ENCODE data around the gene MSANTD1.

MSANTD1 gene

DNA sequence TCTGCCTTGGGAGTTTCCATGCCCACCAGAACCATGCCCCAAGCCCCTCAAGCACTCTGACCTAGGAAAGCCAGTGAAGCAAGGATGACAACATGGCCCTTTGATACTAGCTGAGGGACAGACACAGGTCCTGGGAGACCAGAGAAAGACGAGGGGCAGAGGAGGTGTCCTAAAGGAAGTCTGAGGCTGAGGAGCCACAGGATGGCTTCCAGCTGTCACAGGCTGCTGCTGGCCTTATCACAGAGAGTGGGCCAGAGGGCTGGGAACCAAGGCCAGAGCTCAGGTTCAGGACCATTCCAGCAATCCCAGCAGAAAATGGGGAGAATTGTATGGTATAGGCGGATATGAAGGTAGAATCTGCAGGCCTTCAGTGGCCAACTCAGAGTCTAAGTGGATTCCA, 31.7 kb upstream of the MSANTD1 start:
- no peak for DNase-seq (ENCODE audit: low read depth)

DNA sequence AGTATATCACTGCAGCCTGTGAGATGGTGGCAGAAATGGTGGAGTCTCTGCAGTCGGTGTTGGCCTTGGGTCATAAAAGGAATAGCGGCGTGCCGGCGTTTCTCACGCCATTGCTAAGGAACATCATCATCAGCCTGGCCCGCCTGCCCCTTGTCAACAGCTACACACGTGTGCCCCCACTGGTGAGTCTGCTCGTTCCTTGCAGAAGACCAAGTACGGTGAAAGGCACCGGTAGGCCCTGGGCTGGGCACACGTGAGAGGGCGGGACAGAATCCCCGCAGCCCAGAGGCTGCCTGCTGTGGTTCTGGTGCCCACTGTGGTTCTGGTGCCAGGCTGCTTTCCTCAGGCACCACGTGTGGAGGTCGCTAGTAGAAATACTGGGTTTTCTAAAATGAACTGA, 31.2 kb upstream of the MSANTD1 start:
- DNase-seq (ENCODE audit: low read depth) = no peak

DNA sequence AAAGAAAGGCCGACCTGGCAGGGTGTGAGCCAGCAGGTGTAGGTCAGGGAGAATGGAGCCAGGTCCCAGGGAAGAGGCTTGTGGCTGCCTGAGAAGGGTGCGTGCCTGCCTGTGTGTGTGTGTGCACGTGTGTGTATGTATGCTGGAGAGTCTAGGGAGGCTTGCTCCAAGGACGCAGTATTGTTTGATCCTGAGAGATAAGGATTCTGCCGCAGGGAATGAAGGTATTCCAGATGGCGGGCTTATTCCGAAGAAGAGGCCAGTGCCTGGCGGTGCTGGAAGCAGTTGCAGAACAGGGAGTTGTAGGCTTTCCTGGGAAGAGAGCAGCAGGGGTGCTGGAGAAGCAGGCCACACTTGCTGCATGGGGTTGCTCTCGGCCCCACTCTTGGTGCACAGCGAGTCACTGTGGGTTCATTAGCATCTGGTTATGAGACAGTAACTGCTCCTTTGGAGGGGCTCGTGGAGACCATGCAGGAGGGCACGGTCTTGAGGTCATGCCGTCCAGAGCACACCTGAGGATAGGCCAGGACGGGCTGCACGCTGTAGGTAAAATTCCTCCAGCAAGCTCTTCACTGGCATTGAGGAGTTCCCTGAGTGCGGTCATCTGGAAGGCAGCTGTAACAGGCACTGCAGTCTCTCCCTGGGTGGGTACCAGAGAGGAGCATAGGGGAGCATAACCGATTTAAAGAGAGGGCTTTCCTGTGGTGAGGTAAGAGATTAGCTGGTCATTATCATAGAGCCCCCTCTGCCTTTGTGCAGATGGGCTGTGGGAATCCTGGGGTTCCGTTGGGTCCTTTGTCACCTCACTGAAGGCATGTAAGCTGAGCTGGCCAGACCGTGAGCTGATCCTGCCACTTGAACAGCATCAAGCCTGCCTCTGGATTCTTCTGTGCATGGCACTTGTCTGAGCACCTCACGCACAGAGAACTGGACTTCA, 29.9 kb upstream of the MSANTD1 start:
- no peak for DNase-seq (ENCODE audit: low read depth)

DNA sequence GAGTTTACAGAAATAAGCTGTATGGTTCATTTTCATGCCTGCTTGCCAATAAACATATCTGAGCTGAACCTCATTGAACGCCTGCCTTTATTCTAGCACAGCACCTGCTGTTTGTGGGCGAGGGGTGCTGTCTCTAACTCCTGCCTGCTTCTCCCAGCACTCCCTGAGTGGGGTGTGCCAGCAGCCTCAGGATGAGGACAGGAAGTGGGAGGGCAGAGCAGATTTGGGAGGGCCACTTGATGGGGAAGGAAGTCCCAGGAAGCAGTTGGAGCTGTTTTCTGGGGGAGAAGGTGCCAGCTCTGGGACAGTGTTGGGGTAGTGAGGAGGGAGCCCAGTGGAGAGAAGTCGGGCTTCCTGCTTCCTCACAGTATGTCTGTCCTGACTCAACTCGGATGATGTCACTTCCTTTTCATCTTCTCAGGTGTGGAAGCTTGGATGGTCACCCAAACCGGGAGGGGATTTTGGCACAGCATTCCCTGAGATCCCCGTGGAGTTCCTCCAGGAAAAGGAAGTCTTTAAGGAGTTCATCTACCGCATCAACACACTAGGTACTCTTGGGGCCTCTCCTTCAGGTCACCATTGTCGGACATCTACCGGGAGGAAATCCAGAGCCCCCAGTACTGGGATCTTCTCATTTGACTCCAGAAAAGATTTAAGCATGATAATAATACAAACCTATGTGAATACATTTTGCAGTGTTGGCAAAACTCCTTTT, 29.0 kb upstream of the MSANTD1 start:
- no peak for DNase-seq (ENCODE audit: low read depth)

DNA sequence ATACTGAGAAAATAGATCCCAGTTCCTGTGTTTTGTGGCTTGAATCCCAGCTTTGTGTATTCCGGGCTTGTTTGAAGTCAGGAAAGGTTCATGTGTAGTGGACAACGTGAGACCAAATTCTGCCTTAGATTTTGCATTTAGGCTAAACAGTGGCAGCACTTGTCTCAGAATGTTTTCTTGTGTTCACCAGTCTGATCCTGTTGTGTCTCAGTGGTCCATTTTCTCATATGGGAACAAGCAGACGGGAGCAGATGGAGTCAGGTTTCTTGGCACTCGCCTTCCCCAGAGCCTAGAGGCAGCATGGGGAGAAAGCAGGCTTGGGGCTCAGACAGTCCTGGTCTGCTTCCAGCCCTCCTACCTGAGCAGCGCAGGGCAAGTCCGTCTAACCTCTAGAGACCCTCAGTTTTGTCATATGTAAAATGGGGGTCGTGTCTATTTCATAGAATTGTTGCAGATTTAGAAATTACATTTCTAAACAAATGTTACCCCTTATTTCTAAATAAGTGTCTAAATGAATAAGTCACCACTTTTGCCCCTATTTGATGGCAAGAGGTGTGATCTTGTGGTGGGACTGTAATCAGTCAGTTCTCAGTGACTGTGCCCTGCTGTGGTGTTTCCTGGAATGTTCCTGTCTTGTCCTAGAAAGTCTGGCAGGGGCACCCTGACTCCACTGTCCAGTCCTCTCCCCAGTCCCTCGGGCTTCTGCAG, 28.3 kb upstream of the MSANTD1 start:
- no peak for DNase-seq (ENCODE audit: low read depth)

DNA sequence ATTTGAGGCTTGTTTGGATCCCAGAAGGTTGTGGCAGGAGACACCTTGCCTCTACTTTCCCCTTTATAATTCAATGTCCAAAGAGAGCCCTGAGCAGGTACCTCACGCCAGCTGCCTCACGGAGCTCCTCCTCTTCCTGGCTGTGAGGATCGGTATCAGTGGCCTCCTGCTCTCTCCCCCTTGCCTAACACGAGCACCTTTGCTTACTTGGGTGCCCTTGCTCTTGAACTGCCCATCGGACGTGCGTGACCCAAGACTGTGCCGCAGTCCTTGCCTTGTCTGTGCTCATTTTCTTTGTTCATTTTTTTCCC, 27.8 kb upstream of the MSANTD1 start:
- no peak for DNase-seq (ENCODE audit: low read depth)

DNA sequence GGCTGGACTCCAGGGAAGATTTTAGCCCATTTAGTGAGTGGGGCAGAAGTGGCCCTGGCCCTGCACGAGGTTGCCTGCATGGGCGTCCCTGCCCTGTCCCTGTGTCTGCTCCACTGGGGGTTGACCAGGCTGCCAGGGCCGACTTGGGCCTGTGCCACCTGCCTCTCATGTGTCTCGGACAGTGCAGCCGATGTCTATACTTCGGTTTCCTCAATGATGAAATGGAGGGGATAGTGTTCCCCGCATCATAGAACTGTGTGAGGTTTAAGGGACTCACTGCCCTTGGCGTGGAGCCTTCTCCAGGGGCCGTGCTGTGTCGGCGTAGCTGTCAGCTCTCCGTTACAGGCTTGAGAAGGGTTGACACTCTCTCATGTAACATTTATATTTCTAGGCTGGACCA, 27.0 kb upstream of the MSANTD1 start:
- DNase-seq (ENCODE audit: low read depth) = no peak

DNA sequence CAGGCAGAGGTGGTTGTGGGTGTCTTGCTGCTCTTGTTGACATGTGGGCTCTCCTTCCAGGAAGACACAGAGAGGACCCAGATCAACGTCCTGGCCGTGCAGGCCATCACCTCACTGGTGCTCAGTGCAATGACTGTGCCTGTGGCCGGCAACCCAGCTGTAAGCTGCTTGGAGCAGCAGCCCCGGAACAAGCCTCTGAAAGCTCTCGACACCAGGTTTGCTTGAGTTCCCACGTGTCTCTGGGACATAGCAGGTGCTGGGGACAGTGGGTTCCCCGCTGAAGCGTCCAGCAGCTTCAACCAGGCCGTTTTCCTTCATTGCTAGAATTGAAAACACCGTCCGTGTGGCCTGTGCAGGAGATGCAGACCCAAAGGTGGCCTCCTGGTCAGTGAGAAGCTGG, 25.6 kb upstream of the MSANTD1 start:
- DNase-seq (ENCODE audit: low read depth) = no peak

DNA sequence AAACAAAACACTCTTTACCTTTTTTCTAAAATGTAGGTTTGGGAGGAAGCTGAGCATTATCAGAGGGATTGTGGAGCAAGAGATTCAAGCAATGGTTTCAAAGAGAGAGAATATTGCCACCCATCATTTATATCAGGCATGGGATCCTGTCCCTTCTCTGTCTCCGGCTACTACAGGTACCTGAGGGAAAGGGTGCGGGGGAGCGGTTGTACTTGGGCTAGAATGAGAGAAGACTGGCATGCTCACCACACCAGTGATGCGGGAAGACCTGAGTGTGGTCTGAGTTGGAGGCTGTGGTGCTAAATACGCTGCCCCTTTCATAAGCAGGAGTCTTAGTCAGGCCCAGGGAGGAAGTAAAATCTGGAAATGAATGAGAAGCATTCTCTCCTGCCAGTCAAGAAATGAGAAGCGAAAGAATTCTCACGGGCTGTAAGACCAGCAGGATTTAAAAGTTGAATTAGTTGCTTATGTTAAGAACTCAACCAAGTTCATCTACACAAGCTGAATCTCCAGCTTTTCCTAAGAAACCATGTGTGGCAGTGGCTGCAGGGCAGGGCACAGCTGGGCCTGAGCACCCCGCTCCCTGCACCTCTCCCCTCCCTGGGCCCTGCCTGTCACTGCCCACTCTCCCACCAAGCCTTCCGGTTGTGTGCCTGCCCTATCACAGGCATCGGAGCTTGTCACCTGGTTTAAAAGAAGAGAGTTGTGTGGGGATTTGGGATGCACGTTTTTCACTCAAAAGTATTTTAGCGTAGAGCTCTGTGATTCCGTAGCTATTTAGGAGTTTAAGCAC, 24.8 kb upstream of the MSANTD1 start:
- DNase-seq (ENCODE audit: low read depth) = no peak

DNA sequence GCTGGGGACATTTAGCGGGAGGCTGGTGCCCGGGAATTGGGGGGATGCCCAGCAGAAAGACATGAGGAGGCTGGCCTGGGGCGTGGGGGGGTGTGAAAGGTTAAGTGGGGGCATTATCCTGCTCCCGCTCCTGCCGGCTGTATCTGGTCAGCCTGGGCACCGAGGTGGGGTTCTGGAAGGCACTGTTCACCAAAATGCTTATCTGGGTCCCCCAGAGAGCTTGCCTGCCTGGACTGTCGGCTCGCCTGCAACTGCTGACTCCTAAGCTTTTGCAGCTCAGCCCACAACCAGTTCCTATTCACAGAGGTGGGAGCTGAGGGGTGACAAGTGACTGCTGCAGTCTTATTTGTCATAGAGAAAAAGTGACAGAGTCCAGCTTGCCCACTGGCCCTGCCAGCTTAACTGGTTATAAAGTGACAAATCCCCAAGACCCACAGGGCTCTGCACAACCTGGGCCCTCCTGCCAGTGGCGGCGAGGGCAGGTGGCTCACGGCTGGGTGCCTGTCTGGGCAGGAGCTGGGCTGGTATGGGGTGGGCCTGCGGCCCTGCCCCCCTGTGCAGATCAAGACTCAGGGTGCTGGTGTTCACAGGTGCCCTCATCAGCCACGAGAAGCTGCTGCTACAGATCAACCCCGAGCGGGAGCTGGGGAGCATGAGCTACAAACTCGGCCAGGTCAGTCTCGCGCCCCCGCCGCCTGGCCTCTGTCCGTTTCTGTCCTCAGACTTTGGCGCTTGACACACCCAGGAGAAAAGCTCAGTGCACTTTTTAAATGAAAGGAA, 23.7 kb upstream of the MSANTD1 start:
- DNase-seq (ENCODE audit: low read depth) = no peak

DNA sequence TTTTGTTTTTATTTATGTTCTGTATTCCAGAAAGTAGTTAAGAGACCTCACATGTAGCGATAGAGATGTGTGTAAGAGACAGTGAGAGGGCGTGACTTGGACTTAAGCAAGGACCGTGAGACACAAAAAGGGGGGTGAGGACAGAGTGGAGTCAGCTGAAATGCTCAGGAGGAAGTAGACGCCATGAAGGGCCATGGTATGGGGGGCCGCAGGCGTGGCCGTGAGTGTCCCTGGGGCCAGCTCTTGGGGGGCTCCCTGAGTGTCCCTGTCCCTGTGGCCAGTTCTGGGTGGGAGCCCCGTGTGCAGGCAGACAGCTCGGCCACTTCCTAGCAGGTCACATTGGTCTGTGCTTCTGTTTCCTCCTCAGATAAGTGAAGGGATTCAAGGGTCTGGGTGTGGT, 23.0 kb upstream of the MSANTD1 start:
- no peak for DNase-seq (ENCODE audit: low read depth)

DNA sequence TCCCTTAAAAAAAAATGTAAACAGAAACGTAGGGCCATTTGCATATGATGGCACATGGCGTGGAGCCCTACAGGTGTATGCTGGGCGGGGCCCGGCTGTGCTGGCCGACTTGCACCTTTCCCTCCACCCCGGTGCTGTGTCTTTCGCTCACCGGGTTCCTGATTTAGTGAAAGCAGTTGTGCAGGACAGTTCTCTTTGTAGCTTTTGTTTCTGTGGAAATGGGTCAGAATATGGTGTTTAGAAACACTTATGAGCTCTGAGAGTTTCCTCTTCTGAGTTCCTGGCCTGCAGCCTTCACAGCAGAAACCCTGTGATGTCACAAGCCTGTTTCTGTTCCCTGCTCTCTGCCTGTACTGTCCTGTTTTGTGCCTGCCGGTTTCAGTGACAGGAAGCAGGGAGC, 22.5 kb upstream of the MSANTD1 start:
- DNase-seq (ENCODE audit: low read depth) = no peak

DNA sequence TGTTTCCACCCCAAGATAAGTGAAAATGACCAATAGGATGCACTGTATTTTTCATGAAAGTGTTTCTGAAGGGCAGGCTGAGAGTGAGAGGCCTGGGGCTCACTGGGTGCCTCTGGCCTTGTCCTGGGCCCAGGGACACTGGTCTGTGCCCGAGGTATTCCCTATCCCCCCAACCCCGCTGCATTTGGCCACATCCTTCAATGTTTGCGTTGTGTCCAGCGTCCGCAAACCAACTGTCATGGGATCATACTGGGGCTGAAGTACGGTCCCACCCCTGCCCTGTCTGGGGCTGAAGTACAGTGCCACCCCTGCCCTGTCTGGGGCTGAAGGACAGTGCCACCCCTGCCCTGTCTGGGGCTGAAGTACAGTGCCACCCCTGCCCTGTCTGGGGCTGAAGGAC, 22.0 kb upstream of the MSANTD1 start:
- DNase-seq (ENCODE audit: low read depth) = no peak

DNA sequence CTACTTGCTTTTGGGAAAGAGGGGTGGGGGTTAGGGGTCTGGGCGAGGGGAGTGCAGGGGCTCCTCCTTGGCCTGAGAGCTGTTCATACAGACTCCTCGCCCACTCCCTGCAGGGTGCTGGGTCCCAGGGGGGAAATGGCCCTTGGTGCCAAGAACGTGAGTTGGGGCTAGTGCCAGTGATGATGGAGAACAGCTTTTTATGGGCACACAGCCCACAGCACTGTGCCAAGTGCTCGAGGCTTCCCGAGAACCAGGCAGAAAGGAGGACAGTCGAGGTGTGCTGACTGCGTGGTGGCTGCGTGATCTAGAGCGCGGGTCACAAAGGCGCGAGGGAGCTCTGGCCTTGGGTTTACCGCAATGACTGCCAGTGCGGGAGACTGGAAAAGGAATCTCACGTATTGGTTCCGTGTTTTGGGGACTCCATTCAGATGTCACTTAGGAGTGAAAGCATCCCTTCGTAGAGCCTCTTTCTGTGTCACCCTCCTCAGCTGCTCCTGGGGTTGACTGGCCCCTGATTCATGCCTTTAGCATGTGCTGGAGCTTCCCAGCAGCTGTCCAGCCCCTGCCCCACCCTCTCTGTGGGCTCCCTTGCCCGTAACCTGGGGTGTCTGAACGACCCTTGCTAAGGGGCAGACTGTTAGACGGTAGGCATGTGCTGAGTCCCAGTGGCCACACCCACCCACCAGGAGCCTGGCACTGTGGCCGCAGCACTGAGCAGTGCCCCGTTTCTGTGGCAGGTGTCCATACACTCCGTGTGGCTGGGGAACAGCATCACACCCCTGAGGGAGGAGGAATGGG, 20.9 kb upstream of the MSANTD1 start:
- no peak for DNase-seq (ENCODE audit: low read depth)

DNA sequence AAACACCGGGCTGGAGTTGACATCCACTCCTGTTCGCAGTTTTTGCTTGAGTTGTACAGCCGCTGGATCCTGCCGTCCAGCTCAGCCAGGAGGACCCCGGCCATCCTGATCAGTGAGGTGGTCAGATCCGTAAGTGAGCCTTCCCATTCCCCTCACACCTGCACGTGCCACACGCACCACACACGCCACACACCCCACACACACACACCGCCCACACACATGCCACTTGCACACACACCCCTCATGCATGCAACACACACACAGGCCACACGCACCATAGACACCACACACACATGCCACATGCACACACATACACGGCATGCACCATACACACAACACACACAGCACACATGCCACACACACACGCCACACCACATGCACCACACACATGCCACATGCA, 20.1 kb upstream of the MSANTD1 start:
- DNase-seq (ENCODE audit: low read depth) = no peak

DNA sequence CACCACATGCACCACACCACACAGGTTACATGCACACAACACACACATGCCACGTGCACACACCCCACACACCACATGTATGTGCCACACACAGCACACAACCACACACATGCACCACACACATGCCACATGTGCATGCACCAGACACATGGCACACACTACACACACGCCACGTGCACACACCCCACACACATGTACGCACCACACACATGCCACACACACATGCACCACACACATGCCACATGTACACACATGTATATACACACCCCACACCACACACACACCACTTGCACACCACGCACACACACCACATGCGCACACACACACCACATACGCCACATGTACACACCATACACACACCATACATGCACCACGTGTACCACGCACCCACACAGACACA, 19.6 kb upstream of the MSANTD1 start:
- DNase-seq (ENCODE audit: low read depth) = no peak

DNA sequence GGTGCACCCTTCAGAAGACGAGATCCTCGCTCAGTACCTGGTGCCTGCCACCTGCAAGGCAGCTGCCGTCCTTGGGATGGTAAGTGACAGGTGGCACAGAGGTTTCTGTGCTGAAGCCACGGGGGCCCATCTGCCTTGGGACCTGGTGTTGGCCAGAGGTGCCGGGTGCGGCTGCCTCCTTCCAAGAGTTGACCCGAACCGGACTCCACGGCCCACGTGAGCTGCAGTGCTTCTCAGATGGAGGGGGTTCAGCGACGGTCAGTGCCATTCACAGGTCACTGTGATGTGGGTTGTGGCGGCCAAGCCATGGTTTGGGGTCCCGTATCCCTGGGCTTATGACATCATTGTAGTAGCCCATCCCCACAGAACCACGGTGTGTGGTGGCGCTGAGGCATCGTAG, 19.0 kb upstream of the MSANTD1 start:
- no peak for DNase-seq (ENCODE audit: low read depth)

DNA sequence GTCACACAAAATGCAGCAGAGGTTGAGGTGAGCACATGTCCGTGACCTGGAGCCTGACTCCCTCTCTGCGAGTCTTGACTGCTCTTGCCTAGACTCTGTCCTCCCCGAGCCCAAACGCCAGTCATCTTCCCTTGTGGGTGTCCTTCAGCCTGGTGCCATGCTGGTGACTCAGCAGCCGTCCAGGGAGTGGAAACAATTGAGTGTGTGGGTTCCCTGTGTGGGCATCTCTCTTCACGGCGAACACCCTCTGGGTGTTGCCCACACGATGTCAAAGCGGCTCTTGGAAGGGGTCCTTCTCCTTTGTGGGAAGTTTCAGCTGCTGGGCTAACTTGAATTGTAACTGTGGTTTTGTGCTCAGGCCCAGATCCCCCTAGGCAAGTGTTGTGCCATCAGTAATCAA, 17.5 kb upstream of the MSANTD1 start:
- no peak for DNase-seq (ENCODE audit: low read depth)

DNA sequence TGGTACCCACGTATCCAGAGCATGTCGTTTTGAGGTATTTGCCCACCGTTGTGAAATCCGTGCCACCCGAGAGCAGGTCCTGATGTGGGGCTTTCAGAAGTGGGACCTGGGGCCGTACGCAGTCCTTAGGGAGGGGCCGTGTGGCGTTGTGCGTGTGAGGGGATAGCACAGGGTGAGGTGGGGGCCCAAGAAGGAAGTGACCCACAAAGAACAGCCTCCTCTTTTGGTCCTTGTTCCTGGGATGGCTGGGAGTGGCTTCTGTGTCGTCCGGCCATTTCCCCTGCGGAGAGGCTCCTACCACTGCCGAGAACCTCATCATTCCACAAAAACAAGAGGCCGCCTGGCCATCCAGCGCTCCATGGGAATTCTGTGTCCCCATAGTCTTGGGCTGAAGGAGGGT, 17.0 kb upstream of the MSANTD1 start:
- DNase-seq (ENCODE audit: low read depth) = no peak

DNA sequence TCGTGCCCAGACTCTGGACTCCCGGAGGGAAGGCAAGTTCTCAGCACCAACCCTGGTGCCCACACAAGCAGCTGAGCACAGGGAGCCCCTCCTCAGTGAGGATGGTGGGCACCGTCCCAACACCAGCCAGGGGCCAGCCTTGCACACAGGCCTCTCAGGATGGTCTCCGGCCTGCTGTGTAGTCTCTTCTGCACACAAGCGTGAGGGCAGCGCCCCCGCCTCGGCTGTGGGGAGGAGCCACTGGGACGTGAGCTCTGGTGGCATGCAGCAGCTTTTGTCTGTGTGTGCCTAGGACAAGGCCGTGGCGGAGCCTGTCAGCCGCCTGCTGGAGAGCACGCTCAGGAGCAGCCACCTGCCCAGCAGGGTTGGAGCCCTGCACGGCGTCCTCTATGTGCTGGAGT, 16.1 kb upstream of the MSANTD1 start:
- no peak for DNase-seq (ENCODE audit: low read depth)
